ENCODE results near the gene IBTK. TPM values are rescaled to one million over a fixed set of nuclear protein-coding genes. Genes with fewer than 3 reads are reported as not detected.
"Not testable (repeated sequence)": the region's sequence is repeated elsewhere in the genome, so short reads cannot be mapped to it uniquely, and the experiment has no call there.

The IBTK gene
- polyA plus RNA-seq, 3 donors from 2014 or later = 12.7 to 24.4 (median 21.6) TPM

DNA sequence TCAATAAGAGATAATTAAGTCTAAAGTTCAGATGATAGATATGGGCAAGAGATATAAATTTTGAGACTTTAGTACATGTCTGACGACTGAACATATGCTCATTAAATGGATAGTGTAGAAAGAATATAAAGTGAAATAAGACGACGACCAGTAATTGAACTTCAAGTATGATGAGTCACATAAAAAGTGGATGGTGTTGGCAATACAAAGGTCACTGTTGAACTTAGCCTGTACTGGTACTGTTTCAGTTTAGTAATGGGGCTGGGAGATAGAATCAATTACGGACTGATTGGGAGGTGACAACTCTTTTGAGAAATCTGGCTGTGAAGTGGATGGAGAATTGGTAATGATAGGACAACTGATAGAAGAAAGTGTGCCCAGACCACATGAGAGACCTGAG, 68.1 kb downstream of the IBTK start:
- Mint-ChIP-seq H3K9me3 (no peaks in the 10 kb centered on the region), H3K4me3 (no peak overlapping the region), H3K36me3 (peaks cover 24 to 41% (median 25%) of the 10 kb centered on the region in 3 donors), H3K4me1 (no peaks in the 10 kb centered on the region), H3K27ac (peak overlapping the region in 2 of 6 donors; percentile 0 to 22), H3K27me3 (ENCODE audit: low read depth in 3 of 3) (no peaks in the 10 kb centered on the region)
- no peak for DNase-seq

DNA sequence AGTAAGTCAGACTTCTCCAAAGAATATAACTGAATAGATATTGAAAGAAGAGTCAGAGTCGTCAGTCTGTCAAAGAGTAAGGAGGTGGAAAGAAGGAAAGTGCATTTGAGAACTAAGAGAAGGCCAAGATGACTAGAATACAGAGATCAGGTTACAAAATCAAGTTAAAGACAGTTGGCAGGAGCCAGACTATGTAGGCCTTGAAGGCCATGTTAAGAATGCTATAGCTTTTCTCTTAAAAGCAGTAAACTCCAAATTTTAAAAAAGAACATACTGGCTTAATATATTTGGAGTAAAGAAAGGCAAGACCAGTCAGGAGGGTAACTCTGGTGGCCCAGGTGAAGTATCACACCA, 68.8 kb downstream of the IBTK start:
- no peak for DNase-seq
- peak overlapping the region in 1 of 6 donors; percentile 29 for H3K27ac Mint-ChIP-seq
- H3K9me3 Mint-ChIP-seq = no peaks in the 10 kb centered on the region
- H3K4me1 Mint-ChIP-seq = no peaks in the 10 kb centered on the region
- H3K36me3 Mint-ChIP-seq = peaks cover 24 to 46% (median 25%) of the 10 kb centered on the region in 3 donors
- H3K27me3 Mint-ChIP-seq (ENCODE audit: low read depth in 3 of 3) = no peaks in the 10 kb centered on the region
- H3K4me3 Mint-ChIP-seq = no peak overlapping the region

- Mint-ChIP-seq H3K36me3 (peaks cover 24 to 49% (median 25%) of the 10 kb centered on the region in 3 donors), H3K4me1 (no peaks in the 10 kb centered on the region), H3K4me3 (no peak overlapping the region), H3K9me3 (no peaks in the 10 kb centered on the region), H3K27ac (peak overlapping the region in 1 of 6 donors; percentile 29), H3K27me3 (ENCODE audit: low read depth in 3 of 3) (no peaks in the 10 kb centered on the region)
- DNase-seq = no peak
Measured at GRCh38 chr6:82178077-82178758, 69.3 kb downstream of the IBTK start.

- DNase-seq = no peak
- H3K9me3 Mint-ChIP-seq = no peaks in the 10 kb centered on the region
- H3K27ac Mint-ChIP-seq = no peak overlapping the region
- no peaks in the 10 kb centered on the region for H3K27me3 Mint-ChIP-seq (ENCODE audit: low read depth in 3 of 3)
- H3K36me3 Mint-ChIP-seq = peaks cover 17 to 54% (median 24%) of the 10 kb centered on the region in 3 donors
- no peaks in the 10 kb centered on the region for H3K4me1 Mint-ChIP-seq
- no peak overlapping the region for H3K4me3 Mint-ChIP-seq
Measured at GRCh38 chr6:82176616-82177015, 70.9 kb downstream of the IBTK start.

GRCh38 chr6:82172594-82172993, 75.0 kb downstream of the IBTK start:
- no peaks in the 10 kb centered on the region for H3K9me3 Mint-ChIP-seq
- no peak overlapping the region for H3K4me3 Mint-ChIP-seq
- H3K27ac Mint-ChIP-seq = no peak overlapping the region
- peaks cover 11 to 65% (median 24%) of the 10 kb centered on the region in 3 donors for H3K36me3 Mint-ChIP-seq
- H3K27me3 Mint-ChIP-seq (ENCODE audit: low read depth in 3 of 3) = no peaks in the 10 kb centered on the region
- H3K4me1 Mint-ChIP-seq = no peaks in the 10 kb centered on the region
- DNase-seq = no peak

- Mint-ChIP-seq H3K4me3 (no peak overlapping the region), H3K27me3 (ENCODE audit: low read depth in 3 of 3) (no peaks in the 10 kb centered on the region), H3K36me3 (peaks cover 15 to 70% (median 34%) of the 10 kb centered on the region in 3 donors), H3K27ac (peak overlapping the region in 2 of 6 donors; percentile 28 to 50), H3K4me1 (no peaks in the 10 kb centered on the region), H3K9me3 (no peaks in the 10 kb centered on the region)
- no peak for DNase-seq
Measured at GRCh38 chr6:82169138-82169876, 78.2 kb downstream of the IBTK start.

- H3K4me1 Mint-ChIP-seq = no peaks in the 10 kb centered on the region
- H3K27ac Mint-ChIP-seq = no peak overlapping the region
- DNase-seq = no peak
- peaks cover 4 to 48% (median 34%) of the 10 kb centered on the region in 3 donors for H3K36me3 Mint-ChIP-seq
- no peaks in the 10 kb centered on the region for H3K27me3 Mint-ChIP-seq (ENCODE audit: low read depth in 3 of 3)
- no peaks in the 10 kb centered on the region for H3K9me3 Mint-ChIP-seq
- H3K4me3 Mint-ChIP-seq = no peak overlapping the region
Measured at GRCh38 chr6:82166493-82166892, 81.1 kb downstream of the IBTK start.

- H3K36me3 Mint-ChIP-seq = peaks cover under 1 to 18% (median 14%) of the 10 kb centered on the region in 3 donors
- H3K27me3 Mint-ChIP-seq (ENCODE audit: low read depth in 3 of 3) = no peaks in the 10 kb centered on the region
- H3K27ac Mint-ChIP-seq = no peak overlapping the region
- DNase-seq = no peak
- H3K4me1 Mint-ChIP-seq = no peaks in the 10 kb centered on the region
- peaks cover 0 to 2% (median 0%) of the 10 kb centered on the region in 6 donors for H3K9me3 Mint-ChIP-seq
- no peak overlapping the region for H3K4me3 Mint-ChIP-seq
Measured at GRCh38 chr6:82160255-82160990, 87.1 kb downstream of the IBTK start.

DNA sequence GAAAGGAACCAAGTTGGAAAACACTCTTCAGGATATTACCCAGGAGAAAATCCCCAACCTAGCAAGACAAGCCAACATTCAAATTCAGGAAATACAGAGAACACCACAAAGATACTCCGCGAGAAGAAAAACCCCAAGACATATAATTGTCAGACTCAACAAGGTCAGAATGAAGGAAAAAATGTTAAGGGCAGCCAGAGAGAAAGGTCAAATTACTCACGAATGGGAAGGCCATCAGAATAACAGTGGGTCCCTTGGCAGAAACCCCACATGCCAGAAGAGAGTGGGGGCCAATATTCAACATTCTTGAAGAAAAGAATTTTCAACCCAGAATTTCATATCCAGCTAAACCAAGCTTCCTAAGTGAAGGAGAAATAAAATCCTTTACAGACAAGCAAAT, 94.8 kb downstream of the IBTK start:
- DNase-seq; H3K4me3 Mint-ChIP-seq; H3K4me1 Mint-ChIP-seq; H3K27me3 Mint-ChIP-seq (ENCODE audit: low read depth in 3 of 3); H3K27ac Mint-ChIP-seq: not testable (repeated sequence)
- peaks cover 3 to 36% (median 12%) of the 10 kb centered on the region in 6 donors for H3K9me3 Mint-ChIP-seq
- H3K36me3 Mint-ChIP-seq = peaks cover 20 to 30% (median 21%) of the 10 kb centered on the region in 3 donors

GRCh38 chr6:82151147-82151546, 96.4 kb downstream of the IBTK start:
- H3K4me3 Mint-ChIP-seq; H3K27me3 Mint-ChIP-seq (ENCODE audit: low read depth in 3 of 3); H3K4me1 Mint-ChIP-seq; DNase-seq; H3K27ac Mint-ChIP-seq: not testable (repeated sequence)
- H3K9me3 Mint-ChIP-seq = peaks cover 3 to 36% (median 12%) of the 10 kb centered on the region in 6 donors
- peaks cover 11 to 26% (median 20%) of the 10 kb centered on the region in 3 donors for H3K36me3 Mint-ChIP-seq

GRCh38 chr6:82145926-82146452, 101.6 kb downstream of the IBTK start:
- no peaks in the 10 kb centered on the region for H3K4me1 Mint-ChIP-seq
- peaks cover 0 to 3% (median 0%) of the 10 kb centered on the region in 3 donors for H3K27me3 Mint-ChIP-seq (ENCODE audit: low read depth in 3 of 3)

DNA sequence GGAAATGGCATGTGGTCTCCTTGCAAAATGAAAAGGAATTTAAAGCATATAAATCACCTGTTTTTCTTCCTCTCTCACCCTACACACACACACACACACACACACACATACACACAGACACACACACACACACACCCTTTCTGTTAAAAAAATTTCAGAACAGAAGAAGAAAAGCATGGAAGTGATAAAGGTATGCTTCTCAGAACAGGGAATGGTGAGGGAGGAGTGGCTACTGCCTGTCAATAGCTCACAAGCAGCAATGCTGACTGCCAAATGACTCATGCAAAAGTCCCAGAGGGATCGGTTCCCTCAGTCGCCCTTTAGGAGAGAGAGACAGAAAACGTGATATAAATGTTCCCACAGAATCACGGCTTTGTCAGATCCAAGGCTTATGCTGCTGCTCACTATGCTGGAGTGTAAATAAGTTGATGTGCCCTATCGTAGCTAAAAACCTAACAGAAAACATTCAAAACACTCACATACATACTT, 102.6 kb downstream of the IBTK start:
- DNase-seq = no peak
- Mint-ChIP-seq H3K4me3 (no peak overlapping the region), H3K27ac (no peak overlapping the region), H3K4me1 (no peaks in the 10 kb centered on the region), H3K36me3 (peaks cover 0 to 4% (median 0%) of the 10 kb centered on the region in 3 donors), H3K27me3 (ENCODE audit: low read depth in 3 of 3) (peaks cover 0 to 3% (median 0%) of the 10 kb centered on the region in 3 donors), H3K9me3 (peaks cover 0 to 5% (median 0%) of the 10 kb centered on the region in 6 donors)

More at GRCh38 chr6:82145926-82146452, 101.6 kb downstream of the IBTK start:
- DNase-seq = no peak
- Mint-ChIP-seq H3K9me3 (peaks cover 0 to 6% (median 1%) of the 10 kb centered on the region in 6 donors), H3K36me3 (peaks cover 0 to 4% (median 4%) of the 10 kb centered on the region in 3 donors), H3K27ac (no peak overlapping the region), H3K4me3 (no peak overlapping the region)

DNA sequence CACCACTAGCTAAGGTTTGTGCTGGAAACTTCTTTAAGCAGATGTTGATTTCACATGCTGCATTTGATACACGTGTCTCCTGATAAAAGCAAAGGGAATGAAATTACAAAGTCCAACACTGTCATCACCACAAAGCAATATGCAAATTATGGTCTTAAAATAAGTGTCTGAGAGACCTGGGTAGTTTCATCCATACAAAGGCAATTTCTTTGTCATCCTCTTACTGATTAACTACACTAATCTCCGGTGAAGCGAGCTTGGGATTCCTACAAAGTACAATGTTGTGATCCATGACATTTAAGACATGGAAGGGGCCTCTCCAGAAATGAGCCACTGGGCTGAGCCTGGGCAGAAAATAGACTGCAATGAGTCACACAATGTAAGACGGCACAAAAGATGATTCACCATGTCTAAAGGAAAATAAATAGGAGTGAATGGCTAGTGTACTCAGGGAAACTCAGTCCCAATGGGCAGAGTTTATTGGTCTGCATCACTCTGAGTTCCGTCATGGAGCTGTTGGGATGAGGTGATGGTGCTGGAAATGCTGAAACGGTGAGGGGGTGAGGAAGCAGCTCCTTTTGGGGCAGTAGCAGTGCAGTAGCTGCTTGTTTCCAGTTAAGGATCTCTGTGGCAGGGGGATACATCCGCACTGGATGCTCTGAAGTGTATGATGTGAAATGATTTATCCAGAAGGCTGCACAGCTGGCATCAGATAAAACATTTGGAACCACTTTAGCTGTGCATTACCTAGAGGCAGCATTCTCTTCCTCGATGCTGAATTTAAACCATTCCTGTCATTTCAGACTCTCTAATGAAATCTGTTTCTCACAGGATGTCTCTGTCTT, 103.3 kb downstream of the IBTK start:
- Mint-ChIP-seq H3K4me3 (no peak overlapping the region), H3K27ac (no peak overlapping the region), H3K36me3 (peaks cover 0 to 4% (median 0%) of the 10 kb centered on the region in 3 donors), H3K4me1 (no peaks in the 10 kb centered on the region), H3K27me3 (ENCODE audit: low read depth in 3 of 3) (peaks cover 0 to 3% (median 0%) of the 10 kb centered on the region in 3 donors), H3K9me3 (peaks cover 0 to 5% (median 0%) of the 10 kb centered on the region in 6 donors)
- DNase-seq = no peak

Measured in immature natural killer cell (primary cell).